T-helper 2 cell (primary cell): ENCODE results near the gene SYVN1.

Experiments used
- DNase-seq, 5 experiments: peaks; one replicate each; pipeline versions ENCODE4 v3.0.0 to v3.0.0-alpha.2; 2012 to 2022

The SYVN1 gene

DNA sequence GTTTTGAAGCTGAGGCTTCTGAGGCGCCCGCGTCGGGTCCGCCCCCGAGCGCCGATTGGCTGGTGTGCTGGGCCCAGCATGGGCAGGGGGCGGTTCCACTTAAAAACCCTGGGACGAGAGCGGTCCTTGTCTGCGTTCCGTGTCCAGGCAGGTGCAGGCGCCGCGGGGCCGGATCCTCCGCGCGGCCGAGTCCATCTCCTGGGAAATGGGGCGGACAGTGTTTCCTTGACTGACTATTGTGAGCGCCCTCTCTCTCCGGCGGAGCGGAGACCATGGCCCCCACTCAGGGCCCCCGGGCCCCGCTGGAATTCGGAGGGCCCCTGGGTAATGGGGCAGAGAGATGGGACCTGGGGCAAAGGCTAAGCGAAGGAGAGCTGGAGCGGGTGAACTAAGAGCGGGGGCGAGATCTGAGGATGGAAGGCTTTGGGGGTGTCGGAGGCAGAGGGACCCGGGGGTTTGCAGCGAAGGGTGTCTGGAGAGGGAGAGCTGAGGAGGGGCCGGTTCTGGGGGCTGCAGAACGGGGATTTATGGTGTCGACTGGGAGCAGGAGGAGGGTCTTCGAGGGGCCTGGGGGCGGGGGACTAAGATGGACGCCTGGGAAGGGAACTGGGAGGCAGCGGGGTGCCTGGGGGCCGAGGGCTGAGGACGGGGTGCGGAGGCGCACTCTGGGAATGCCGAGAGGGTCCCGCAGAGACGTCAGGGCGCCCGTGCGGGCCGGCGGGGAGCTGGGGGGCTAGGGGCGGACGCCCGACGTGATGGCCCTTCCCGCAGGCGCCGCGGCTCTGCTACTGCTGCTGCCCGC, 22.4 kb downstream of the SYVN1 start, which contains the start of gene TM7SF2:
TSS of gene TM7SF2 (plus strand) at position 129 of the 802 bp plus-strand sequence. CDS start at position 273, 144 bp downstream.
- DNase-seq, result peak; percentile 86 to 96 (median 91)

DNA sequence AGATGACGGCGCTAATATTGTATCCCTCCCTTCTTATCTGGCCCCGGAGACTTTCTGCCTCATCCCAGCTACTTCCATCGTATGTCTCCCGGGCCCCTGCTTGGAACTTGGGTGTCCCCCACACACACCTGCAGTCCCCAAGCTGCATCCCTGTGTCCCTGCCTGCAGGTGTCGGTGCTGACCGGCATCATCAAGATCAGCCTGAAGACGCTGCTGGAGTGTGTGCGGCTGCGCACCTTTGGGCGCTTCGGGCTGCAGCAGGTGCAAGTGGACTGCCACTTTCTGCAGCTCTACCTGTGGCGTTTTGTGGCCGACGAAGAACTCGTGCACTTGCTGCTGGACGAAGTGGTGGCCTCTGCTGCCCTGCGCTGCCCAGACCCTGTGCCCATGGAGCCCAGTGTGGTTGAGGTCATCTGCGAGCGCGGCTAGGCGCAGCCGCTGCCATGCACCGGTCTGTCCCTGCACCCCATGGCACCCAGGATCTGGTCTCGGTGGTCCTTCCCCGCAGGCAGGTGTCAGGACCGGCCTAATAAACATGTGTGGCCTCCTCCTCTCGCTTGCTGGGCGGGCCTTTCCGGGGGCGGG, 23.1 kb downstream of the SYVN1 start:
- no peak for DNase-seq

DNA sequence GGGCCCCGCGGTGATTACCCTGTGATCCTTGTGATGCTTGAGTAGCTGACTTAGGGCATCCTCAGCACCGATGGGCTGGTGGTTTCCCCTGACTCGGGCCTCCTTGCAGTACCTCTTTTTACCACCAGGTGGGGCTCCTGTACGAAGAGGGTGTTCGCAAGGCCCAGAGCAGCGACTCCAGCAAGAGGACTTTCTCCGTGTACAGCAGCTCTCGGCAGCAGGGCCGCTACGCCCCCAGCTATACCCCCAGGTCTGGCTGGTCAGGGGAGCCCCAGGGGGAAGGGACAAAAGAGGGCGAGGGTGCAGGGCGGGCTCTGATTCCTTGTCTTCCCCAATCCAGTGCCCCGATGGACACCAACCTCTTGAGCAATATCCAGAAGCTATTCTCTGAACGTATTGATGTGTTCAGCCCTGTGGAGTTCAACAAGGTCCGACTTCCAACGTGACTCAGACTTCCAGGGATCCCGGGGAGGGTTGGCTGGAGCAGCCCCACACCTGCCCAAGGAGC, 23.9 kb downstream of the SYVN1 start:
- DNase-seq, result peak; percentile 81 to 96 (median 89)

DNA sequence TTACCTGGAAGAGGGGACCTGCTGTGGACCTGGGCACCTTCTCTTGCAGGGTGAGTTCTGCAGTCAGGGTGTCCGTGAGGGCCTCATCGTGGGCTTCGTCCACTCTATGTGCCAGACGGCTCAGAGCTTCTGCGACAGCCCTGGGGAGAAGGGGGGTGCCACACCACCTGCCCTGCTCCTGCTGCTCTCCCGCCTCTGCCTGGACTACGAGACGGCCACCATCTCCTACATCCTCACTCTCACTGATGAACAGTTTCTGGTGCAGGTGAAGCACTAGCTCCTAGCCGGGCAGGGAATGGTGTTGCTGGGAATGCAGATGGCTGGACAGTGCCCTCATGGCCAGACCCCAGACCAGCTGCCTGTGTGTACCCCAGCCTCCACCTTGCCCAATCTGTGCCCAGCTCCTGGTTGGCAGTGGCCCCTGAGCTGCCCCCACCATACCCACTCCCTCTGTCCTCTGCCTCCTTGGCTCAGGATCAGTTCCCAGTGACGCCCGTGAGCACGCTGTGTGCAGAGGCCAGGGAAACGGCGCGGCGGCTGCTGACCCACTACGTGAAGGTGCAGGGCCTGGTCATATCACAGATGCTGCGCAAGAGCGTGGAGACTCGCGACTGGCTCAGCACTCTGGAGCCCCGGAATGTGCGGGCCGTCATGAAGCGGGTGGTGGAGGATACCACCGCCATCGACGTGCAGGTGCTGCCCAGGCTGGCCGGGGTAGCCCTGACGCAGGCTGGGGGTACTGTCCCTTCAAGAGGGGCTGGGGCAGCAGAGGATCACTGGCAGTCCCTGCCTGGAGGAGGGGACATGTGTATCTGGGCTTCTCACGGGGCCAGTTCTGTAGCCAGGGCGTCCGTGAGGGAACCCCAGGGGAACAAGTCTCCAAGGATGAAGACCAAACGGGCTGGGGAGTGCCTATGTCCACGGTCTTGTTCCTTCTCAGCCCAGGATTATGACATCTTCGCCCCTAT, 24.8 kb downstream of the SYVN1 start:
- no peak for DNase-seq

DNA sequence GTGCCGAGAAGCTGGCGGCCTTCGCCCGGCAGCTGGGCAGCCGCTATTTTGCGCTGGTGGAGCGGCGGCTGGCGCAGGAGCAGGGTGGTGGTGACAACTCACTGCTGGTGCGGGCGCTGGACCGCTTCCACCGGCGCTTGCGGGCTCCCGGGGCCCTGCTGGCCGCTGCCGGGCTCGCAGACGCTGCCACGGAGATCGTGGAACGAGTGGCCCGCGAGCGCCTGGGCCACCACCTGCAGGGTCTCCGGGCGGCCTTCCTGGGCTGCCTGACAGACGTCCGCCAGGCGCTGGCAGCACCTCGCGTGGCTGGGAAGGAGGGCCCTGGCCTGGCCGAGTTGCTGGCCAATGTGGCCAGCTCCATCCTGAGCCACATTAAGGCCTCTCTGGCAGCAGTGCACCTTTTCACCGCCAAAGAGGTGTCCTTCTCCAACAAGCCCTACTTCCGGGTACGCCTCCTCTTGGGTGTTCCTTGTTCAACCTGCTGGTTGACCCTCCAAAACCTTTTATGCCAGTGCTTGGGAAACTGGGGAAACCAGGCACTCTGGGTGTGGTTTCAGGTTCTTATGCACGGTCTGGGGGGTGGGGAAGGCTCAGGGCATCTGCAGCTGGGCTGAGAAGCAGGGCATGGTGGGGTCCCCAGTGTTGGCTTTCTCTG, 25.7 kb downstream of the SYVN1 start:
- DNase-seq, result no peak

DNA sequence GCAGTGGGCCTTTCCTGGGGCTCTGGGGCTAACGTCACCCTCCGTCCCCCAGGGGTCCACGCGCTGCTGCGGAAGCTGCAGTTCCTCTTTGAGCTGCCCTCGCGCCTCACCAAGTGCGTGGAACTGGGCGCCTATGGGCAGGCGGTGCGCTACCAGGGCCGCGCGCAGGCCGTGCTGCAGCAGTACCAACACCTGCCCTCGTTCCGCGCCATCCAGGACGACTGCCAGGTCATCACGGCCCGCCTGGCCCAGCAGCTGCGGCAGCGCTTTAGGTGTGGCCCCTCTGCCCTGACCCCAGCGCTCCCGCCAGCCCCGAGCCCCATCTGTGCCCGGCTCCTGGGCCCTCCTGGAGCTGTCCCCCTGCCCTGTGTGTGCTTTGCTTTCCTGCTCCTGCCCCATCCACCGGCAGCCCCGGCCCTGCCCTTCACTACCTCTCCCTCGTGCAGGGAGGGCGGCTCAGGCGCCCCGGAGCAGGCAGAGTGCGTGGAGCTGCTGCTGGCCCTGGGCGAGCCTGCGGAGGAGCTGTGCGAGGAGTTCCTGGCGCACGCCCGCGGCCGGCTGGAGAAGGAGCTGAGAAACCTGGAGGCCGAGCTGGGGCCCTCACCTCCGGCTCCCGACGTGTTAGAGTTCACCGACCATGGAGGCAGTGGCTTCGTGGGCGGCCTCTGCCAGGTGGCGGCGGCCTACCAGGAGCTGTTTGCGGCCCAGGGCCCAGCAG, 26.4 kb downstream of the SYVN1 start:
- no peak for DNase-seq

DNA sequence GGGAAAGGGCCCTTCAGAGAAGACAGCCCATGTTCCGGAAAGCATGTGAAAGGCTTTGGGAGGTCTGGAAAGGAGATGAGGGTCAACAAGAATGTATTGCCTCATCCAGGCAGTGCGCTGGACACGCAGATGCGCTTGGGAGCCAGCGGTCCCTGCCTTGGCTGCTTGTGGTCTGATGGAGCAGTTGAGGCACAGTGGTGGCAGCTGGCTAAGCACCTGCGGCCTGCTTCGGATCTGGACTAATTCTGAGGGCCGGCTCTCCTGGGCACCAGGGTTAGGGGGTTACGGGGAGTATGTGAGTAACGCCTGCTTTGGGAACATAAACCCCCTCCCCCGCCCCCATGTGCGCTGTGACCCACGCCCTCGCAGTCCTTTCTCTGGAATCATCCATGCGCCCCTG, 27.2 kb downstream of the SYVN1 start:
- DNase-seq, result no peak

DNA sequence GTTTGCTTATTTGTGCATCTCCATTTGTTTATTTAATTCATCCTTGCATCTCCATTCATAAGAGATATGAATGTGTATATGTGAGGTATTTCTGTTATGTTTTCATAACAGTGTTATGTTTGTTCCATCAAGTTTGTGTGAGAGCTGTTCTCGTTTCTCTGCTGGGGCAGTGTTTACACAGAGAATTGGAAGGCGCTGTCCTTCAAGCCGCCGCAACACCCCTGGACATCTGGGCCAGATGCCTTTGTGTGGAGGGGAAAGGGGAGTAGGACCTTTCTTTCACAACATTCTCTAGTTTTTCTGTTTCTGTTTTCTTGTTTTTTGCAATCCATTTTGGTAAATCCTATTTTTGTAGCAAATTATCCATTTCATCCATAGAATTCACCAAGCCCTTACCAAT, 29.7 kb downstream of the SYVN1 start:
- DNase-seq, result no peak

DNA sequence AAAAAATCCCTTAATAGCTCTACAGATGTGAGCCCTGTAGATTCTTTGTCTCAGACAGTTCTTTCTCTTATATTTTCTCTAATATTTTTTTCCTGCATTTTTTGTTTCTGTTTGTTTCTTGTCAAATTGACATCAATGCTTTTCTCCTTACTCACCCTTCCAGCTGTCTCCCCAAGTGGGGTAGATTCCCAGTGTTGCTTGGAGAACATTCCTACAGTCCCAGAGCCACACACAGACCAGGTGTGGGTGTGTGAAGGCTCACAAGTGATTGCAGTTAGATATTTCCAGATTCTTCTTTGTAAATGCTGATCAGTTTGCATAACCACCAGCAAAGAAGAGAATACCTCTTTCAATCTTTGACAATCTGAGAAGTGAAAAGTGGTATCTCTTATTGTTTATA, 30.8 kb downstream of the SYVN1 start:
- DNase-seq, result no peak

DNA sequence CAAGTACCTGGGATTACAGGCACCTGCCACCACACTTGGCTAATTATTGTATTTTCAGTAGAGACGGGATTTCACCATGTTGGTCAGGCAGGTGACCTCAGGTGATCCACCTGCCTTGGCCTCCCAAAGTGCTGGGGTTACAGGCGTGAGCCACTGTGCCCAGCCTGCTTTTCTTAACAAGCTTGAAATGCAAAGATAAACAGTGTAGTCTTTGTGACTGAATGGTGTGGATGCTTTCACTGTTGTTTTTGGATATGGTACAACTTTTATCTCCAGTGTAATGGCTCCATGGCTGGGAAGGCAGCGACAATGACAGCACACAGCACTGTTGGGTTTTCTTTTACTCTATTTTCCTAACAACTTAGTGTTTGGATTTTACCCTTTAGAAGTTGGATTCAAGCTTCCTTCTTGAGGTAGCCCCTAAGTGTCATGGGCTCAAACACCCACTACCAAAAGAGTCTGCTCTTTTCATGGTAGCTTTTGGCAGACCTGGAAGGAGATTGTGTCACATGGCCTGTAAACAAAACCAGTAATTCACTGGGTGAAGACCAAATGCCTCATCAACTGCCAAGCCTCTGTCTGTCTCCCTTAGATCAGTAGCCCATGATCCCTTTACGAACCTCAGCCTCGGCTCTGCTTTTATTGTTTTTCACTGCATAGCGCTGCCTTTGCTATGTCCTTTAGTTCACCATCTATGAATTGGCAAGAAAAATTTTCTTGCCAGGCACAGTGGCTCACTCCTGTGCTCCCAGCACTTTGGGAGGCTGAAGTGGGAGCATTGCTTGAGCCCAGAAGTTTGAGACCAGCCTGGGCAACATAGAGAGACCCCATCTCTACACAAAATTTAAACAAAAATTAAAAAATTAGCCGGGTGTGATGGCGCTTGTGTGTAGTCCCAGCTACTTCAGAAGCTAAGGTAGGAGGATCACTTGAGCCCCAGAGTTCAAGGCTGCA, 31.9 kb downstream of the SYVN1 start:
- no peak for DNase-seq

DNA sequence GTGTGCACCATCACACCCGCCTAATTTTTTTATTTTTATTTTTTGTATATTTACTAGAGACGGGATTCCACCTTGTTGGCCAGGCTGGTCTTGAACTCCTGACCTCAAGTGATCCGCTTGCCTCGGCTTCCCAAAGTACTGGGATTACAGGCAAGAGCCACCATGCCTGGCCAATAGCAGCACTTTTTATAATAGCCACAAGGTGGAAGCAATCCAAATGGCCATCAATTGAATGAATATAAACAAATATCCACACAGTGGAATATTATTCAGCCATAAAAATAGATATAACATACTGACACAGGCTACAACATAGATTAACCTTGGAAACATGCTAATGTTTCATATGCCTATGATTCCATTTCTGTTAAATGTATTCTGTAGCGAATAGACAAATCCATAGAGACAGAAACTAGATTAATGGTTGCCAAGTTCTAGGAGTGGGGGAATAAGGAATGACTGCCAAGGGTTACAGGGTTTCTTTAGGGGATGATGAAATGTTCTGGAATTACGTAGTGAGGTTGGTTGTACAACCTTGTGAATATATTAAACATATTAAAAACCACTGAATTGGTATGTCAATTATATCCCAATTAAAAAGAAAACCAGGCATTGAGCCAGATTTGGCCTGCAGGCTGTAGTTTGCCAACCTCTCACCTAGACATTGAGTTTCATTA, 33.5 kb downstream of the SYVN1 start:
- DNase-seq, result no peak

DNA sequence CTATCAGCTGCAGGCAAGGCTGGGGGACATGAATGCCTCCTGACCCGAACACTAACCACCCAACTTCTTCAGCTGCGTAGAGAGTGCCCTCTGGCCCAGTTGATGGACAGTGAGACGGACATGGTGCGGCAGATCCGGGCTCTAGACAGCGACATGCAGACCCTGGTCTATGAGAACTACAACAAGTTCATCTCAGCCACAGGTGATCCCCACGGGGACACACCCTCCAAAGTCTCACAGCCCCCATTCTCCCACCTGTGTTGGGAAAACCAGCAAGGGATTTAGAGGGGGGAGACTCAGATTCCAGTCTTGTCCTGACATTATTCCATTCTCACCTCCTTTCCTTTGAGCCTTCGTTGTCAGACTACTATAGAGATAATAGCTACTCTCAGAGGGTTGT, 37.4 kb downstream of the SYVN1 start:
- DNase-seq, result no peak

DNA sequence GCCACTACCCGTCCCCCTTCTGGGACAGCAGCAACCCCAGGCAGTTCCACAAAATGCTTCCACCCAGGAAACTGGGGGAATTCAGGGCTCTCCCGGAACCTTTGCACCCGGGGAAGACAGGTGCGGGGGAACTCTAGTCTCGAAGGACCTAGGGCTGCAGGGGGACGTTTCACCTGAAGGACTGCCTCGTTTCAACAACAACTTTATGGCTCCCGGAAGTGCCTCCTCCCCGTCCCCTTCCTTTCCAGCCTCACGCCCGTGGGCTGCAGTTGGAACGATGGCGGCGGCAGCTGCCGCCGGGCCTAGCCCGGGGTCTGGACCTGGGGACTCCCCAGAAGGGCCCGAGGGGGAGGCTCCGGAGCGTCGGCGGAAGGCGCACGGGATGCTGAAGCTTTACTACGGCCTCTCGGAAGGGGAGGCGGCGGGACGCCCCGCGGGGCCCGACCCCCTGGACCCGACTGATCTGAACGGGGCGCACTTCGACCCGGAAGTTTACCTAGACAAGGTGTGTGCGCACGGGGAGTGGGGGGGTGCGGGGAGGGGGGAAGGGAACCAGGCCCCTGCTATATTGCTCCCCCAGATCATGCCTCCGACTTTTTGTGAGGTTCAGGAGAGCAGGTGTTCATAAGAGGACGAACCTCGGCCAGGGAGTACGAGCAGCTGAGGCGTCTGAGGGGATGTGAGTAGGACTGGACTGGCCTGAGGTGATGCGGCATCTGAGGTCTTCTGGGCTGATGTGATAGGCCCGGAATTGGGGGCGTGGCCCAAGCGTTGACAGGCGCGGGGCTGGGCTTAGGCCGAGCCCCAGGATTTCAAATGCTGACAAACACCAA, 38.1 kb downstream of the SYVN1 start, which contains the start of gene VPS51:
TSS of gene VPS51 (plus strand) at position 241 of the 833 bp plus-strand sequence. CDS start at position 278, 37 bp downstream.
- DNase-seq, result peak; percentile 53 to 96 (median 78)

DNA sequence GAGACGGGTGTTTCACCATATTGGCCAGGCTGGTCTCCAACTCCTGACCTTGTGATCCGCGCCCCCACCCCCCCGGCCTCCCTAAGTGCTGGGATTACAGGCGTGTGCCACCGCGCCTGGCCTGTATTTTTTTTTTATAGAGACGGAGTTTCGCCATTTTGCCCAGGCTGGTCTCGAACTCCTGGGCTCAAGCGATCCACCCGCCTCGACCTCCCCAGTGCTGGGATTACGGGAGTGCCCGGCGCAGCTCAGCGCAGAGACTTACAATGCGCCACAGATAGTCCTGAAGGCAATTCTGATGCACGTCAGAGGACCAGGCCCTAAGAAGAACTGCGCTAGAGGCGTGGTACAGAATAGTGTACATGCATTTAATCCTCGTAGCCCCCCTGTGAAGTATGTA, 38.9 kb downstream of the SYVN1 start:
- no peak for DNase-seq

DNA sequence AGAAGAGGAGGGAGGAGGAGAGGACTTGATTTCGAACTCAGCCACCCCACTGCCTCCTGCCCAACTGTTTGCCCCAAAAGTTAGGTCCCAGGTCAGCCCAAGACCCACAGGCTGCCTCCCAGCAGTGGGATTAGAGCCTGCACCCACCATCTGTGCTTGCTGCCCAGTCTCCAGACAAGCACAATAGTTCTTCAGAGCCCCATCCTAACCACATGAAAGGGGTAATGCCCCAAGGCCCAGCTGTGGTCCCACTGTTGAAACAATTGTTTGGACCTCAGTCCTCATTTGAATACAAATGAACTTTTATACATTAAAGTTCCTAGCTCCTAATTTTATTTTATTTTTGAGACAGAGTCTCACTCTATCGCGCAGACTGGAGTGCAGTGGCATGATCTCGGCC, 43.7 kb downstream of the SYVN1 start:
- DNase-seq, result no peak

DNA sequence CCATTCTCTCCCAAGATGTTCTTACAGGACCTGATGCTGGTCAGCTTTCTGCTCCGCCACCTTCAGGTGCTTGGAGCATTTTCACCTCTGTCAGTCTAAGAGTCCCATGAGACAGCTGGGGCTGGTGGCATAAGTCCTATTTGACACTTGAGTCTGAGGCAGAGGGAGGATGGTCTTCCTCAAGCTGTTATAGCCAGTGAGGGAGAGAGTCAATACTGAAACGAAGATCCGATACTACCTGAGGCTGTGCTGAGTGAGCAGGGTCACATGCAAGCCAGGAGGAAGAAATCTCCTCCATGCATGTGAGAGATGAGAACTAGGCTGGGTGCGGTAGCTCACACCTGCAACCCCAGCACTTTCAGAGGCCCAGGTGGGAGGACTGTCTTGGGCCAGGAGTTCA, 44.7 kb downstream of the SYVN1 start:
- no peak for DNase-seq

DNA sequence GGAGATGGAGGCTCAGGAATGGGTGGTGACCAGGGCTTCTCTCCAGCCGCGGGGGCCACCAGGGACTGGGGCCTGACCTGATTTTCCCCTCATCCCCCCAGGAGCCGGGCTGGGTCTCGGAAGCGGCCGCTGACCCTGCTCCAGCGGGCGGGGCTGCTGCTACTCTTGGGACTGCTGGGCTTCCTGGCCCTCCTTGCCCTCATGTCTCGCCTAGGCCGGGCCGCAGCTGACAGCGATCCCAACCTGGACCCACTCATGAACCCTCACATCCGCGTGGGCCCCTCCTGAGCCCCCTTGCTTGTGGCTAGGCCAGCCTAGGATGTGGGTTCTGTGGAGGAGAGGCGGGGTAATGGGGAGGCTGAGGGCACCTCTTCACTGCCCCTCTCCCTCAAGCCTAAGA, 46.5 kb downstream of the SYVN1 start:
- DNase-seq, result no peak

DNA sequence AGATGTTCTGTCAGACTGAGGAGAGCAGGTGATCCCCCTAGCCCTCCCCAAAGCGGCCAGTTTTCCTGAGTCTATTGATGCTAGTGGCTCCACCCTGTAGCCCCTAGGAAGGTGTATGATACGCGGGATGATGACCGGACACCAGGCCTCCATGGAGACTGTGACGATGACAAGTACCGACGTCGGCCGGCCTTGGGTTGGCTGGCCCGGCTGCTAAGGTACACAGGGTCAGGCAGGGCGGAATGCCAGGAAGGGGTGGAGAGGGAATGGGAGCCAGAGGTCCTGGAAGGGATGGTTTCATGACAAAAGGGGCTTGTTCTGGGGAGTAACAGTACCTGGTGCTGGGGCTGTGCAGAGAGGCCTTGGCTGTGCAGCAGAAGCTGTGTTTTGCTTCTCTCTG, 47.1 kb downstream of the SYVN1 start:
- no peak for DNase-seq

DNA sequence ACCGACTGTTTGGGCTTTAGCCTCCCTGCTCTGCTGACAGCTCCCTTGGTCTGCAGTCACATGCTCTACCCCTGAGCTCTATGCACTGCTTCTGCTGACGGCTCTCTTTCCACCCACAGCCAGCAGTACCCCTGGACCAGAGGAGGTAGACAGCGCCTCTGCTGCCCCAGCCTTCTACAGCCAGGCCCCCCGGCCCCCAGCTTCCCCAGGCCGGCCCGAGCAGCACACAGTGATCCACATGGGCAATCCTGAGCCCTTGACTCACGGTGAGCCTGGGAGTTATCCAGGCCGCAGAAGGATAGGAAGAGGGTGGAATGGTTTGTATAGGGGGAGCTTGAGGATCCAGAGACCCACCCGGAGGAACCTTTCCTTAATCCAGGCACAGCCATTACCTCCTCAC, 47.5 kb downstream of the SYVN1 start:
- no peak for DNase-seq
